H1 (cell line): ENCODE measurements around the gene ZNF175. TPM values are rescaled to one million over a fixed set of nuclear protein-coding genes. Genes with fewer than 3 reads are reported as not detected.

ENCODE experiments used
- CBX8 ChIP-seq: fragments of 300-800, 300-1000 bp; sonication (generic); IDR thresholded peaks from 2 replicates; pipeline ENCODE4 v1.7.1; 2016; ENCODE audit warnings: low read depth, low read length, borderline replicate concordance
- CTBP2 ChIP-seq: IDR thresholded peaks from 2 replicates; pipeline ENCODE4 v1.7.0; 2011; ENCODE audit warnings: borderline replicate concordance, mild to moderate bottlenecking, moderate library complexity, mixed read lengths, low read length; ENCODE audit not compliant: insufficient read depth, insufficient read length
- E2F6 ChIP-seq: IDR thresholded peaks from 2 replicates; pipeline ENCODE4 v1.6.1; 2012; ENCODE audit warnings: inconsistent platforms
- HDAC2 ChIP-seq, 2 experiments: fragments of 300-600 bp in 1 of 2; sonication (generic) in 1 of 2; IDR thresholded peaks; 2 replicates each; pipeline ENCODE4 v1.6.1; 2011 to 2012; ENCODE audit warnings: low read depth in 2 of 2, low read length in 2 of 2, mild to moderate bottlenecking in 2 of 2, moderate library complexity in 2 of 2, borderline replicate concordance in 1 of 2, inconsistent platforms in 1 of 2
- KDM1A ChIP-seq: fragments of 200-600, 300-600 bp; sonication (generic); IDR thresholded peaks from 2 replicates; pipeline ENCODE4 v1.7.1; 2016; ENCODE audit warnings: mild to moderate bottlenecking, low read length, borderline replicate concordance
- KDM5A ChIP-seq: fragments of 200-600 bp; IDR thresholded peaks from 2 replicates; pipeline ENCODE4 v1.7.1; 2012; ENCODE audit warnings: mild to moderate bottlenecking, low read length, inconsistent platforms, mixed read lengths
- SIN3A ChIP-seq, 2 experiments: IDR thresholded peaks in 1 of 2; conservative IDR thresholded peaks in 1 of 2; 2 replicates each; pipeline ENCODE4 v1.6.1; 2011 to 2012; ENCODE audit warnings: low read length in 2 of 2, improper control_type of control experiment in 1 of 2, low read depth in 1 of 2, mild to moderate bottlenecking in 1 of 2
- TAF1 ChIP-seq: IDR thresholded peaks from 2 replicates; pipeline ENCODE4 v1.6.1; 2011; ENCODE audit warnings: mild to moderate bottlenecking, low read depth, low read length
- TBP ChIP-seq: IDR thresholded peaks from 2 replicates; pipeline ENCODE4 v1.6.1; 2011; ENCODE audit warnings: low read depth, low read length, improper control_type of control experiment
- YY1 ChIP-seq: IDR thresholded peaks from 2 replicates; pipeline ENCODE4 v1.6.1; 2011; ENCODE audit warnings: low read depth, mild to moderate bottlenecking, low read length
- polyA plus RNA-seq, 7 experiments: library from polyadenylated mRNA; depleted of rRNA in 3 of 7; stranded (reverse) in 5 of 7; unstranded in 2 of 7; fragments of >200 nt in 5 of 7; fragments of 200-250 nt in 2 of 7; gene quantifications; 1 replicate in 5 of 7; 2 replicates in 1 of 7; 4 replicates in 1 of 7; pipeline versions ENCODE4 v1.2.1 to v1.2.3, GENCODE V29; 2011 to 2013; ENCODE audit warnings: missing spikeins in 2 of 7, mixed read lengths in 2 of 7
- total RNA-seq: library from RNA; stranded (reverse); fragmentation: NEBNext Ultra II Directional; extraction: Animal tissue kit (Norgen Biotek cat#: 25700); gene quantifications from 2 replicates; pipeline ENCODE4 v1.2.1, GENCODE V29; 2021
- TF ChIP-seq, protein P1 (sequence below): fragments of 300-600 bp; sonication (generic); IDR thresholded peaks from 2 replicates; pipeline ENCODE4 v1.7.1; 2012; ENCODE audit warnings: low read length, moderate library complexity, mild to moderate bottlenecking, inconsistent platforms; ENCODE audit not compliant: insufficient replicate concordance

The ZNF175 gene
- total and polyA plus RNA-seq, 2 of the 8 experiments (the other 6 are each of a cell fraction or from before 2014, with no cell fraction given): 1.7 to 11.1 TPM

DNA sequence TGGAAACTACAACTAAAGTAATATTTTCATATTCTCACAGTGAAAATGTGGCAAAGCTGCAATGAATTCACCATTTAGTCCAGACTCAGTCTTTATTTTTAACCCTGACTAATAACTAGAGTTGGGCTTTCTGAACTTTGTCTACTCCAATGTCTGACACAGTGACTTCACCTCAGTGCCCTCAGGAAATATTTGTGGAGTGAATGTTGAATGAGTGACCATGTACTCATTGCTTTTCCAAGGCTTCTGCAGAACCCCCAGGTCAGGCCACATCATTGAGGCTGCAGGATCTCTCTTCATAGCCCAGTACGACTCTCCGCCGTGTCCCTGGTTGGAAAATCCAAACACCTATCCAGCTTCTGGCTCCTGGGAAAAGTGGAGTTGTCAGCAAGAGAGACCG, 1.8 kb downstream of the ZNF175 start (continued):
- TF ChIP-seq, protein P1, sequence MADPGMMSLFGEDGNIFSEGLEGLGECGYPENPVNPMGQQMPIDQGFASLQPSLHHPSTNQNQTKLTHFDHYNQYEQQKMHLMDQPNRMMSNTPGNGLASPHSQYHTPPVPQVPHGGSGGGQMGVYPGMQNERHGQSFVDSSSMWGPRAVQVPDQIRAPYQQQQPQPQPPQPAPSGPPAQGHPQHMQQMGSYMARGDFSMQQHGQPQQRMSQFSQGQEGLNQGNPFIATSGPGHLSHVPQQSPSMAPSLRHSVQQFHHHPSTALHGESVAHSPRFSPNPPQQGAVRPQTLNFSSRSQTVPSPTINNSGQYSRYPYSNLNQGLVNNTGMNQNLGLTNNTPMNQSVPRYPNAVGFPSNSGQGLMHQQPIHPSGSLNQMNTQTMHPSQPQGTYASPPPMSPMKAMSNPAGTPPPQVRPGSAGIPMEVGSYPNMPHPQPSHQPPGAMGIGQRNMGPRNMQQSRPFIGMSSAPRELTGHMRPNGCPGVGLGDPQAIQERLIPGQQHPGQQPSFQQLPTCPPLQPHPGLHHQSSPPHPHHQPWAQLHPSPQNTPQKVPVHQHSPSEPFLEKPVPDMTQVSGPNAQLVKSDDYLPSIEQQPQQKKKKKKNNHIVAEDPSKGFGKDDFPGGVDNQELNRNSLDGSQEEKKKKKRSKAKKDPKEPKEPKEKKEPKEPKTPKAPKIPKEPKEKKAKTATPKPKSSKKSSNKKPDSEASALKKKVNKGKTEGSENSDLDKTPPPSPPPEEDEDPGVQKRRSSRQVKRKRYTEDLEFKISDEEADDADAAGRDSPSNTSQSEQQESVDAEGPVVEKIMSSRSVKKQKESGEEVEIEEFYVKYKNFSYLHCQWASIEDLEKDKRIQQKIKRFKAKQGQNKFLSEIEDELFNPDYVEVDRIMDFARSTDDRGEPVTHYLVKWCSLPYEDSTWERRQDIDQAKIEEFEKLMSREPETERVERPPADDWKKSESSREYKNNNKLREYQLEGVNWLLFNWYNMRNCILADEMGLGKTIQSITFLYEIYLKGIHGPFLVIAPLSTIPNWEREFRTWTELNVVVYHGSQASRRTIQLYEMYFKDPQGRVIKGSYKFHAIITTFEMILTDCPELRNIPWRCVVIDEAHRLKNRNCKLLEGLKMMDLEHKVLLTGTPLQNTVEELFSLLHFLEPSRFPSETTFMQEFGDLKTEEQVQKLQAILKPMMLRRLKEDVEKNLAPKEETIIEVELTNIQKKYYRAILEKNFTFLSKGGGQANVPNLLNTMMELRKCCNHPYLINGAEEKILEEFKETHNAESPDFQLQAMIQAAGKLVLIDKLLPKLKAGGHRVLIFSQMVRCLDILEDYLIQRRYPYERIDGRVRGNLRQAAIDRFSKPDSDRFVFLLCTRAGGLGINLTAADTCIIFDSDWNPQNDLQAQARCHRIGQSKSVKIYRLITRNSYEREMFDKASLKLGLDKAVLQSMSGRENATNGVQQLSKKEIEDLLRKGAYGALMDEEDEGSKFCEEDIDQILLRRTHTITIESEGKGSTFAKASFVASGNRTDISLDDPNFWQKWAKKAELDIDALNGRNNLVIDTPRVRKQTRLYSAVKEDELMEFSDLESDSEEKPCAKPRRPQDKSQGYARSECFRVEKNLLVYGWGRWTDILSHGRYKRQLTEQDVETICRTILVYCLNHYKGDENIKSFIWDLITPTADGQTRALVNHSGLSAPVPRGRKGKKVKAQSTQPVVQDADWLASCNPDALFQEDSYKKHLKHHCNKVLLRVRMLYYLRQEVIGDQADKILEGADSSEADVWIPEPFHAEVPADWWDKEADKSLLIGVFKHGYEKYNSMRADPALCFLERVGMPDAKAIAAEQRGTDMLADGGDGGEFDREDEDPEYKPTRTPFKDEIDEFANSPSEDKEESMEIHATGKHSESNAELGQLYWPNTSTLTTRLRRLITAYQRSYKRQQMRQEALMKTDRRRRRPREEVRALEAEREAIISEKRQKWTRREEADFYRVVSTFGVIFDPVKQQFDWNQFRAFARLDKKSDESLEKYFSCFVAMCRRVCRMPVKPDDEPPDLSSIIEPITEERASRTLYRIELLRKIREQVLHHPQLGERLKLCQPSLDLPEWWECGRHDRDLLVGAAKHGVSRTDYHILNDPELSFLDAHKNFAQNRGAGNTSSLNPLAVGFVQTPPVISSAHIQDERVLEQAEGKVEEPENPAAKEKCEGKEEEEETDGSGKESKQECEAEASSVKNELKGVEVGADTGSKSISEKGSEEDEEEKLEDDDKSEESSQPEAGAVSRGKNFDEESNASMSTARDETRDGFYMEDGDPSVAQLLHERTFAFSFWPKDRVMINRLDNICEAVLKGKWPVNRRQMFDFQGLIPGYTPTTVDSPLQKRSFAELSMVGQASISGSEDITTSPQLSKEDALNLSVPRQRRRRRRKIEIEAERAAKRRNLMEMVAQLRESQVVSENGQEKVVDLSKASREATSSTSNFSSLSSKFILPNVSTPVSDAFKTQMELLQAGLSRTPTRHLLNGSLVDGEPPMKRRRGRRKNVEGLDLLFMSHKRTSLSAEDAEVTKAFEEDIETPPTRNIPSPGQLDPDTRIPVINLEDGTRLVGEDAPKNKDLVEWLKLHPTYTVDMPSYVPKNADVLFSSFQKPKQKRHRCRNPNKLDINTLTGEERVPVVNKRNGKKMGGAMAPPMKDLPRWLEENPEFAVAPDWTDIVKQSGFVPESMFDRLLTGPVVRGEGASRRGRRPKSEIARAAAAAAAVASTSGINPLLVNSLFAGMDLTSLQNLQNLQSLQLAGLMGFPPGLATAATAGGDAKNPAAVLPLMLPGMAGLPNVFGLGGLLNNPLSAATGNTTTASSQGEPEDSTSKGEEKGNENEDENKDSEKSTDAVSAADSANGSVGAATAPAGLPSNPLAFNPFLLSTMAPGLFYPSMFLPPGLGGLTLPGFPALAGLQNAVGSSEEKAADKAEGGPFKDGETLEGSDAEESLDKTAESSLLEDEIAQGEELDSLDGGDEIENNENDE: no peak
- TF ChIP-seq E2F6 (no peak), CBX8 (no peak), CTBP2 (no peak), HDAC2 (IDR thresholded peaks at IDR 0.05; ENCODE audit: borderline replicate concordance in 1 of 2, low read depth in 2 of 2, low read length in 2 of 2) (no peak), SIN3A (conservative IDR thresholded peaks at IDR 0.05 in 1 of 2, IDR thresholded peaks at IDR 0.05 in 1 of 2; ENCODE audit: low read depth in 1 of 2, low read length in 2 of 2) (no peak), KDM5A (no peak), TAF1 (no peak), TBP (no peak), KDM1A (no peak), YY1 (no peak)
